Measurements from ENCODE around the gene XPNPEP3.
"Not testable (repeated sequence)": the region's sequence is repeated elsewhere in the genome, so short reads cannot be mapped to it uniquely, and the experiment has no call there.

XPNPEP3 gene

DNA sequence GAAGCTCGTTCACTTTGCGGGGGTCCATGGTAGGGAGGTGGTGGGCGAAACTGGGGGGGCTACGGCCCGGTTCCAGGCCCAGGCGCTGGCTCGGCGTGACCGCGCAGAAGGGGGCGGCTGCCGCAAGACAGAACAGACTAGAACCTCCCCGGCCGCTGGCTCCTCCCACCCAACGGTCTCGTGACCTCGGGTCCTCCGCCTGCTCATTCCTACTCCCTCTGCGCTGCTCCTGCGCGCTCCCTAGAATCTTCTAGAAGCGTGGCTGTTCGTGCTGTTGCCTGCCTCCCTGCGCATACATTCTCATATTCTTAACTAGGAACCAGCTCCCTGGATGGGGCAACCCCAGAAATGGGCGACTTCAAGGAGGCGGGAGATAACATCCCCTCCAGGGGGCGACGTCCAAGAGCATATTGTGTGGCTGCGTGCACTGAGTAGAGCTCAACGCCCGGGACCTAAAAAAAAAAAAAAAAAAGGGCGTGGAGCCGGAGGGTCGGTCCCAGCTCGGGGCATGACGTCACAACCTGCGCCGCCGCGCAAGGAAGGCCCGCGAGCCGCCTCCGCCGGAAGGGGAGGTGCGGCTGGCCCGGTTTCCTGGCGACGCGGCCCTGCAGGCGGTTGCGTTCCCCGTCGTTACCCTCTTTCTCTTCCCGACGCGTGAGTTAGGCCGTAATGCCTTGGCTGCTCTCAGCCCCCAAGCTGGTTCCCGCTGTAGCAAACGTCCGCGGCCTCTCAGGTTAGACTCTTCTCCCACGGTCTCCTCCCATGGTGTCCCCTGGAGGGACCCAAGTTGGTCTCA, at the start of gene XPNPEP3, which contains the start of gene ST13:
Gene XPNPEP3, plus strand, starts transcription at position 636 of the 796 bp plus-strand sequence. Its CDS starts 34 bp downstream, at position 670.
Gene ST13, minus strand, starts transcription at position 127 of the 796 bp plus-strand sequence. Its CDS starts 99 bp downstream, at position 28.
- DNase-seq, result peak; percentile 94

DNA sequence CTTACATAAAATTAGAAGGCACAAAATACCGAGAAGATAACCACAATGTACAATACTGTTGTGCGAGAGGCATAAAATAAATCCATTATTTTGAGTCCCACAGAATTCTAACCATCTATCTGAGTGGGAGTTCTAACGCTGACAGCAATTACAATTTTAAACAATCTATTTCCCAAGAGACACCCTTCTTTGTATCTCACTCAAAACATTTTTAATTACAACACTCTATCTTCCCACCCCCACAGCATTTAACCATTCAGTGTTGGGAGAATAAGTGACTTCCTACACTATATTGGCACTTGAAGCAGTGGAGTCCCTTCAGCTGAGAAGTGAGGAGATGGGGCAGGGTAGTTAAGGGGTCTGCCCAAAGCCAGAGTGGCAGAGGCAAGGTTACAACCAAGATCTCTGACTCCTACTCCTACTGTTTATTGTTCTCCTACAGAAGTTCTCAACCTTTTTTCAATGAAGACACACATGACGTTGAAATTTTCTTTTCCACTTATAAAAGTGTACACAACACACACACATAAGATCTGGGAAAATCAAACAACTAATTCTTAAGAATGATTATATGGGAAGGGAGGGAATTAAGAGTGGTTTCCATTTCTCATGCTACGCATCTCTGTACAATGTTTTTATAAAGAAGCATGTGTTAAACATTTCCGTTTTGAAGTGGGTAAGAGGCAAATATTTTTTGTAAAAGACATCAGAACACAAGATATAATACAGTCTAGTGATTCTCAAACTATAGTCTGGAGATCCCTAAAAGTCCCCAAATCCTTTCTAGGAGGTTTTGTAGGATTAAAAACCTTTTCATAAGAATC, 48.7 kb upstream of the XPNPEP3 start:
- no peak for DNase-seq

DNA sequence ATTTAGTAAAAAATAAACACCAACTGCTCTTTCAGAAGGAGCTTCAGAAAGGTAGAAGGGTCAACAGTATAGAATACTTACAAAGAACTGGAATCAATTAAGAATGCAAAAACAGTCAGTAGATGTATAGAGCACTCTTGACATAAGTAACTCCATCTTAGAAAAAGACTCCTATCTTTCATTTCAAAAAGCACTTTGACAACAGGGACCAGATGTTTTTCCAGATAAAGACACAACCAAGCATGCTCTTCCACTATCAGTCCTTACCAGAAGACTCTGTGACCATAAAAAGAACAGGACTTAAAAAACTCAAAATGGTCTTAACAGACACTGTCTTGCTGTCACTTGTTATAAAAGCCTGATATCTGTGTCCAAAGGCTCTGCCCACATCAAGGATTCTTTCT, 43.0 kb upstream of the XPNPEP3 start:
- no peak for DNase-seq

DNA sequence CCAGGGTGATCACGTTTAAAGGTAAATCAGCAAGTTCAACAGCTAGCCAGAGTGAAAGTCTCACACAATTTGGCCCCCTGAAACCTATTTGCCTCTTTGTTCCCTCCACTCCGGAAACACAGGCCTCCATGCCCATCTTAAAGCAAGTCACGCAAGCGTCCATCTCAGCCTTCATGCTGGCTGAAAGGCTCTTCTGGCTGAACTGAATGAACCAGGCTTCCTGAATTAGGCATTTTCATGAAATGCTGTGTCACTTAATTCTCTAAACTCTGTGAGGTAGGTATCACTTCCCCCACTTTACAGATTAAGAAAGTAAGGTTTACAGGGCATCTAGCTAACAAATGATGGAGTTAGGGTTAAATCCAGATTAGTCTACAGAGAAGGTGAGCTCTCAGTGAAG, 39.2 kb upstream of the XPNPEP3 start:
- DNase-seq, result no peak

DNA sequence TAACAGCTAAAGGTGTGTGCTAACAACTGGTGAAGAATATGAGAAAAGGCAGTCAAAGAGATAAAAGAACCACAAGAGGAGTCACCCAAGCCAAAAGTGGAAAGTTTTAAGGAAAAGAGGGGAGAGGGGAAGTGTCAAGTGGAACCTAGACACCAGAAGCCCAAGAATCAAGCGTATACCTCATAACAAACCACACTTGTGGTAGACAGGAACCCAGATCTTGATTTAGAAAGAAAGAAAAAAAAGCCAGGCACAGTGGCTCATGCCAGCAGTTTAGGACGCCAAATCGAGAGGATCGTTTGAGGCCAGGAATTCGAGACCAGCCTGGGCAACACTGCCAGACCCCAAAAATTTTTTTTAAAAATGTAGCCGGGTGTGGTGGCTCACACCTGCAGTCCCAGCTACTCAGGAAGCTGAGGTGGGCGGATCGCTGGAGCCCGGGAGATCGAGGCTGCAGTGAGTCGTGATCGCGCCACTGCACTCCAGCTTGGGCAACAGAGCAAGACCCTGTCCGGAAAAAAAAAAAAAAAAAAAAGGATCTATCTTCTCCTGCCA, 38.7 kb upstream of the XPNPEP3 start:
- no peak for DNase-seq

DNA sequence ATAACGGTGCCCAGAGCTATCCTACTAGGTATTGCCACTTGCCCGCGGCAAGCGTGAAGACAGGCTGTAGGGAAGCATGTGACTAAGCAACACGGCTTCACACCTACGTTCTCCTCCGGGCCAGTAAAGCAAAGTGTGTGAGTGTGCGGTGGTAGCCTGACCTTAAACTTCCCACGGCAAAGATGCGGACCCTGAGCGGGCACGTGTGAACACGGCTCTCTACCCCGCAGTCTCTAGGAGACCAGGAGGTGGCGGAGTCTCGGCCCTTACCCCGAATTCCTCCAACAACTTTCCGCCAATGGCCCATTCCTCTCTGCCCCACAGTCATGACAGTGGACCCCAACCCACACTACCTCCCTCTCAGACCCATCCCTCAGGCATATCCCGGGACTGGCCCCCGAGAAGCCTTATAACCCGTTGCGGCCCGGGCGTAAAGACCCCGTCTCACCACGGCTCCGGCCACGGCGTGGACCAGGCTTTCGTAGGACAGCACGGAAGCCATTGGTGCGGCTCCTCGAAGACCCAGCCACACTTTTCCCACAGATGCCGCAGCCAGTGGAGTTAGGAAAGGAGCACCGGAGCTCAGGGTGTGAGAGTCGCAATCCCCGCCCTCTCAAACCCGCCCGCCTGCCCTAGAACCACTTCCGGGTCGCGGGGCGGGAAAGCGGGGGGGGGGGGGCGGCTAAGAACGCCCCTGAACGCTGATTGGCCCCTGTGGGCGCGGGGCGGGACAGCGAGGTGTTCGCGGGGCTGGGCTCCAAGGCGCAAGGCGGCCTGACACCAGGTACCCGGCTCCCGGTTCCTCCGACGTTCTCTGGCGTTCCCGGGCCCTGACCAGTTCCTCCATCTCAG, 38.0 kb upstream of the XPNPEP3 start, which contains the start of gene SLC25A17:
Gene SLC25A17, minus strand, starts transcription at position 600 of the 852 bp plus-strand sequence. Its CDS starts 98 bp downstream, at position 502.
- peak; percentile 76 for DNase-seq

DNA sequence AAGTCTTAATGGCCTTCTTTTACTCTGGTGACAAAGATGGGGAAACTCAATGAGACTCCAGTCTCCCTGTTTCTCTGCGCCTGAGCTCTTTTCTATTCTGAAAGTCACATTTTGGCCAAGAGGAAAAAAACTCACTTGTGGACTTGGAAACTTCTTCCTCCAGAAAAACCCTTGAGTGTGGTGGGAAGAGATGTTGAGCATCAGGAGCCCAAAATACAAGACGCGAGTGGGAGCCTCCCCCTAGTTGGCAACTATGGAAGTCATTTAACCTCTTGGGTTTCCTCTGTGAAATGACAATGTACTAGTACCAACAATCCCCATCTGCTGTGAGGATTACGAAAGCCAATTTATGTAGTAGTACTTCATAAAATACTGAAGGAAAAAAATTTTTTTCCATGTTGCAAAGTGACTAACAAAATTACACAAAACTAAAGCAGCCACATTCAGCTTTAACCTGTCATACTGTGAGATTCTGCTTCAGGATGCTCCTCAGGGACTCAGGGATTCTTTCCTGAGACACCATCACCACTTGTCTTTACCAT, 37.3 kb upstream of the XPNPEP3 start:
- DNase-seq, result no peak

DNA sequence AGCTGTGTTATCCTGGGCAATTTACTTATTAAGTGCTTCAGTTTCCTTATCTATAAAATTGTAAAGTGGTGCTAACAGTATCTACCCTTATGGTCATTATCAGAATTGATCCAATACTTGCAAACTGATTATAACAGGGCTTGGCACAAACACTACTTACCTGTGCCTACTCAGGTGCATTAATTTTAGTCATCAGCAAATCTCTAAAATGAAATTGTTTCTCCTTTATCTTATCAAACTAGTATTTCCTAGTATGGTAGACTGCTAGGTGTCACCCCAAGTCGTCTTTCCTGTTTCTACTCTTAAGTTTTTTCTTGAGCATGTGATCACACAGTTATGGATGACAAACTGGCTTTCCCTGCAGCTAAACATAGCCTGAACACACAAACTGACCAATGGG, 33.5 kb upstream of the XPNPEP3 start:
- no peak for DNase-seq

DNA sequence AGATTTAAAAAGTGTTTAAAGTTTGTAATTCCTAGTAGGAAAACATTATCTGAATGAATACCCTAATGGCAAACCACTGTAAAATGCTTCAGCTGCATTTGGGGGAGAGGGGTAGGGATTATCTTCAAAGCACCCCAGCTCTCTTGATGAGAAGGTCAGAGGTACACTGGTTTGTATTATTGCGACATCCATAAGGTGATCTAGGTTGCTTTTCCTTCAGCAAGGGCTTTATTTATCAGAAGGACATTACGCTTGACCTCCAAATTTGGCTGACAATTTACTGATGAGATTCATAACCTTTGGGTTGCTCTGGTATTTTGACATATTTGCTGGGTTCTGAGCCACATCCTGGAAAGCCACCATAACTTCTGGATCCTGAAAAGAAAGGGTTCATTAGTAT, 30.7 kb upstream of the XPNPEP3 start:
- DNase-seq, result not testable (repeated sequence)

DNA sequence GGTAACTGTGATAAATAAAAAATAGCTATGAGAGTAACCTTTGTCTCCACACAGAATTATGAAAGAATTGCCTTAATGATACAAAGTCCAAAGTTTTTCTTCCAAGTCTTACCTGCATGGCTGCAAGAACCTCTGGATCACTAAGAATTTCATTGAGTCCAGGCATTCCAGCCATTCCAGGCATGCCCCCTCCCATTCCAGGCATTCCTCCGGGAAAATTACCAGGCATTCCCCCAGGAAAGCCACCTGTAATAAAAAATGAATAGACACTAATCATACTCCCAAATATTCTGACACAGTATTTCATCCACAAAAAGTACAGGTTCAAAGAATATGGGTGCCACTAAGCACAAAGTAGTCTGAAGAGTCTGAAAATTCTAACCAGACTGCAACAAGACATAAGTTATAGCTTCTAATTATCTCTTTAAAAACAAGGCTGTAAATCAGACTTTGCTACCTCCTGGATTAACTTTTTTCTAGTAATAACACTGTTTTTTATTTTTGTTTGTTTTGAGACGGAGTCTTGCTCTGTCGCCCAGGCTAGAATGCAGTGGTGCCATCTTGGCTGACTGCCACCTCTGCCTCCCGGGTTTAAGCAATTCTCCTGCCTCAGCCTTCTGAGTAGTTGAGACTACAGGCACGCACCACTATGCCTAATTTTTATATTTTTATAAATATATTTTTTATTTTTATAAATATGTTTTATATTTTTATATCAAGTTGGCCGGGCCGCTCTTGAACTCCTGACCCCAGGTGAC, 29.8 kb upstream of the XPNPEP3 start:
- DNase-seq, result no peak

DNA sequence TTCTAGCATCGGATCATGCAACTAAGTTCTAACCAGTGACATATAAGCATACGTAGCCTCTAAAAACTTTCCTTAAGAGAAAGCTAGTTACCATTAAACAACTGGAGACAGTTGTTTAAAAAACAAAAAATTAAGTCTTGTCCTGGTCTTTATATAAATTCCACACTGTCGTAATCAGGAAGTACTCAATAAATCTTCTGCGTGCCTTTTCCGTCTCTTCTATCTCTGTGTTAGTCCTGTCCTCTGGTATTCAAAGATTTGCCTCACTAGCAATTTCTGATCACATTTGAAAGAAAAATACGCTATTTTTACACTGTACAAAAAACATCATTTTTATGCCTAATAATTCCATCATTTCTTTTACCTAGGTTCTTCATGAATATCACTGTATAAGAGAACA, 27.8 kb upstream of the XPNPEP3 start:
- no peak for DNase-seq

DNA sequence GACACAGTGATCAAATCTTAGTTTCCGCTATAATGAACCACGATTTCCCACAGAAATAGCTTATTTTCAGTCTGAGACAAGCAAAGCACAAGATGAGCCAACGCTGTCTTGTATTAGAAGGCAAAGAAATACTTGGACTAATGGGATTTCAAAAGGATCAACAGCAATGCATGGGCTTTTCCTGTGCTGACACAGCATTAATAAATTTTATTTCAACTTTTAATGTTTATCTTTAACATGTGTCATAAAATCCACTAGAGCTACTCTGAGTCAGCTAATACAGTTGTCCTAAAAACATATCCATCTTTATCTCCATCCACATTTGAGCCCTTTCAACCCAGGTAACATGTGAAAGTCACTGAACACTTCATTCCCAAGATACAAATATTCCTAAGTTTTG, 22.3 kb upstream of the XPNPEP3 start:
- DNase-seq, result no peak

DNA sequence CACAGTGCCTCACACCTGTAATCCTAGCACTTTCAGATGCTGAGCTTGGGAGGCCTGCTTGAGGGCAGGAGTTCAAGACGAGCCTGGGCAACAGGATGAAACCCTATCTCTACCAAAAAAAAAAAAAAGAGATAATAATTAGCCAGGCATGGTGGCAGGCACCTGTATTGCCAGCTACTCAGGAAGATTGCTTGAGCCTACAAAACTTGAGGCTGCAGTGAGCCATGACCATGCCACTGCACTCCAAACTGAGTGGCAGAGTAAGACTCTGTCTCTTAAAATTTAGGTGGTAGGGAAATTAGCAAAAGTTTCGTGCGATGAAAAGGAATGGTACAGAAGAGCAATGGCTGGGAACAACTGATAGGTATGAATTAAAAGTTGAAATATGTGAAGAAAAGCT, 18.5 kb upstream of the XPNPEP3 start:
- no peak for DNase-seq

DNA sequence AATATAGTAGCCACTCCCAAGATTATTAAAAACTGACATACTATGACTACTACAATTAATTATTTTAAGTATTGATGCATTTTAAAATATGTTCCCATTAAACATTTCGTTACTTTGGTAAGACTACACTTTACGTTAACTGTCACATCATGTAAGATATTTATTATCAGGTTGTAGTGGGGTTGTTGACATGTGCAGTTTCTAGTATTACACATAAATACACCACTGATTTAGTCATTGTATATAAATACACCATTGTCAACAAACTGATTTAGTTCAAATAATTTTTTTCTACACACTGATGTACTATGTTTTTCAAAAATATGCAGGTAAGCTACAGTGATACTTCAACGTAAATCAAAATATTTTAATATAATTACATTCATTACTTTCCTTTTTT, 12.0 kb upstream of the XPNPEP3 start:
- DNase-seq, result no peak

DNA sequence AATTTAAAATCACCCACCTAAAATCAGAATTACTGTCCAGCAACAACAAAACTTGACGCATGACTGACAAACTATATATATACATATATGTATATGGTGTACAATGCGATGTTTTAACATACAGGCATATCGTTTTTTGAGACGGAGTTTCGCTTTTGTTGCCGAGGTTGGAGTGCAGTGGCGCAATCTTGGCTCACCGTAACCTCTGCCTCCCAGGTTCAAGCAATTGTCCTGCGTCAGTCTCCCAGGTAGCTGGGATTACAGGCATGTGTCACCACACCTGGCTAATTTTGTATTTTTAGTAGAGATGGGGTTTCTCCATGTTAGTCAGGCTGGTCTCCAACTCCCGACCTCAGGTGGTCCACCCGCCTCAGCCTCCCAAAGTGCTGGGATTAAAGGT, 11.1 kb upstream of the XPNPEP3 start:
- not testable (repeated sequence) for DNase-seq

DNA sequence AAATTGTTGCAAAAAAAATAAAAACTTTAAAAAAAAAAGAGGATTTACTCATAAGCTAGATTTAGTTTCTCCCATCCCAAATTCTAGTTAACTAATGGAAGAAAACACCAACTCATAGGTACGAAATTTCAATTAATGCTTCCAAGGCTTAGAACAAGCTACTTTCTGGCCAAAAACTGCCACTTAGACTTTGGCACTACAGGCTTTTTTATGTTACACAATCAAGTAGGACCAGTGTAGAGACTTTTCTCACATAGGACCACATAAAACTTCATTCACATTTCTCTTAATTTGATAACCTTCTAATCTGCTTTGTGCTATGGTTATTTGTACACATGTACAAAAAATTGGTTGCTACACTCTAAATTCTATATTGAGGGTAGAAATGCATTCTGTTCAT, 3.6 kb upstream of the XPNPEP3 start:
- DNase-seq, result no peak

DNA sequence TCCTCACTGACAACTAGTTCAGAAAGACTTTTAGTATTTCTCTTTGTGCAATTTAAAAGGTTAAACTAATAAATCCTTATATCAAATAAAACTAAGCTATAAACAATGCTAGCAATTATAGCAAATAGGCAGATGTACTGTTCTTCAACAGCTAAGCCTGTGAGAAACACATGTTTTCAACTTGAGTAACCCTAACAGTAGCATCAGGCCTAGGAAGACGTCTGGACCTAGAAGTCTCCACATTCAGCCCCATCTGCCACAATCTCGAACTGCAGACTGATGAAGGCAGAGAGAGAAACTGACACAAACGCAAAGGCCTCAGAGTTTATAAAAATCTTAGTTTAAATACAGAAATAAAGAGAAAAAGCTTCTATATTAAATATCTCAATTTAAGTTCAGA, 3.0 kb upstream of the XPNPEP3 start:
- no peak for DNase-seq

DNA sequence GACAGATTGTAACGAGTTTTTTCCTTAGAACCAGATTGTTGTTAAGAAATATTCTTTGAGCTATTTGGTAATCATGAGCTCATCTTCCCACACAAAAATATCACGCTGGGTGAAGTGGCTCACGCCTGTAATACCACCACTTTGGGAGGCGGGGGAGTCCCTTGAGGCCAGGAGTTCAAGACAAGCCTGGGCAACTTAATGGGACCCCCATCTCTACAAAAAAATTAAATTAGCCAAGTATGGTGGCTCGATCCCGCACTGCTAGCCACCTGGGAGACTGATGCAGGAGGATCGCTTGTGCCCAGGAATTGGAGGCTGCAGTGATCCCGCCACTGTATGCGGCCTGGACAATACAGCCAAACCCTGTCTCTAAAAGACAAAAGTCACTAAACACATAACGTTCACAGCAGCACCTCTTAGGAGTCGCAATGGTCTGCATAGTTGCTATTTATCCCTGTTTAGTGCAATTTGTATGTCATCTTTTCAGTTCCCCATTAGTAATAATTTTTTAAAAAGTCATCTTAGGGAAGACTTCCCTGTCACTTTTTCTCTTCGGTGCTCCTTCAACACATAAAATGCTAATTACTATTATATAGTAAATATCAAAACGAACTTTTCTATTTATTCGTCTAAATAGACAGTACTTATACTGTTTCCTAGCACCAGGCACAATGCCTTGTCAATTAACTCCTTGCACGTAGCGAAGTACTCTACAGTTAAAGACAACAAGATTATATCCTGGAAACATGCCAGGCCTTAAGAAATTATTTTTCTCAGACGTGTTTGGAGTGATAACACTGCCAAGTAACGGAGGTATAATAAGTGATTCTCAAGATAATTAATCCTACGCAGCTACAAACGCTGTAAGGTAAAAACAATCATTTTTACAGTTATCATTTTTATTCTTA, 1.6 kb upstream of the XPNPEP3 start:
- no peak for DNase-seq

DNA sequence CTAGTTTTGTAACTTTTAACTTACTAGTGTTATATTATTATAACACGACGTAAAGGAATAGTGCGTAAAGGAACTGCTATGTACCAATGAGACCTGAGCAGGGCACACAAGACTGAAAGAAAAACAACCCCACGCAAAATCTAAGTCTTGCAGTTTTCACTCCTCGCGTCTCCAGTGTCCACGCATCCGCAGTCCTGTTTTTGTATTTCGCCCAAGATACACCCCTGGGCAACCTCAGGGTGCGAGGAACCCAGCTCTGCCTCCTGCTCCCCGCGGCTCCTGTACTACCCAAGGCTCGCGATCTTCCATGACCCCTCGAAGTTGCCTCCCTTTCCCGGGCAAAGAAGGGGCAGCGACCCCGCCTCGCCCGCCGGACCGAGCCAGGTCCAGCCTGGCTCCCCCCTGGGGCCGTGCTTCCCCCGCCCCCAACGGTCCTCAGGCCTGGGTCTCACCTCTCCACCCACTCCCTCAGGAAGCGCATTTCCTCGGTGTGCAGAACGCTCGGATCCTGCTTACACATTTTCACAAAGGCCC, 902 bp upstream of the XPNPEP3 start:
- DNase-seq, result no peak

DNA sequence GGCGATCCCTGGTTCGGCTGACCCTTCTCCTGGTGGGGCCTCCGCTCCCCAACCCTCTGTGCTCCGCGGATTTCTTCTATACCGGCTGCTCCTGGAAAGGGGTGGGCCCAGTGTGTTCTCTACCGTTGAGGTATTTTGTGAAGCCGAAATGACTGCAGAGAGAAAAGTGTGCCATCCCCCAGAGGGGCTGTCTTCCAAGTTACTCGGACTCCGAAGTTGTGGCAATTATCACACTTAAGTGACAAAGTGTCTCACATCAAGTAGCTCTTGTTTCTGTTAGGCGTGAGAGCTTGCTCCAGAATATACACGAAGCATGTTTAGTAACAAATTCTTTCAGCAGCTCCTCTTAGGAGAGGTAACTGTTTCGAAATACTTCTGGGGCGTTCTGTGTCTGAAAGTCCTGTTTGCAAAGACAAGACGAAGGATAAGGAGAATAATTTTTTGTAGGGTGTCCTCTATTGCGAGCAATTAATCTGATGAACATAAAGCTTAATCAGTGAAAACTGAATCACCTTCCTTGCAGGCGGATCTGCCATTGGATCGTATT, 434 bp downstream of the XPNPEP3 start:
- no peak for DNase-seq

Data from GDM1 (cell line).